GM12801 (cell line): ENCODE measurements around the gene SFPQ.

ENCODE experiments used
- CTCF ChIP-seq: IDR thresholded peaks from one replicate; pipeline ENCODE4 v1.5.1; 2011; ENCODE audit warnings: control low read depth; ENCODE audit not compliant: insufficient read length; ENCODE audit errors: extremely low read depth

The SFPQ gene

GRCh38 chr1:35192056-35192852 lies 691 bp downstream of the SFPQ start:
- no peak for TF ChIP-seq CTCF

GRCh38 chr1:35191429-35192055 lies 1.4 kb downstream of the SFPQ start:
- TF ChIP-seq CTCF = no peak

- TF ChIP-seq CTCF = no peak
These were observed 2.2 kb downstream of the SFPQ start for GRCh38 chr1:35190784-35191183.

GRCh38 chr1:35188578-35189392 lies 4.2 kb downstream of the SFPQ start:
- TF ChIP-seq CTCF = no peak

- TF ChIP-seq CTCF = no peak
These were observed 5.1 kb downstream of the SFPQ start for GRCh38 chr1:35187816-35188342.

- no peak for TF ChIP-seq CTCF
These were observed 6.7 kb downstream of the SFPQ start for GRCh38 chr1:35186239-35186638.

- no peak for TF ChIP-seq CTCF
These were observed 7.7 kb downstream of the SFPQ start for GRCh38 chr1:35185200-35185599.
